ENCODE results near the gene ZNF76.

Gene ZNF76

GRCh38 chr6:35259194-35259947 is at the start of gene ZNF76:
Gene ZNF76, plus strand, starts transcription at chr6:35259735. Its CDS starts 21,417 bp downstream, at chr6:35281152.
- peak; percentile 95 for DNase-seq

GRCh38 chr6:35213298-35213791 is 46.2 kb upstream of the ZNF76 start:
- DNase-seq, result no peak

- no peak for DNase-seq
Measured at GRCh38 chr6:35213824-35214756, 45.4 kb upstream of the ZNF76 start, which contains the start of gene SCUBE3. Gene SCUBE3, plus strand, starts transcription at chr6:35213956. Its CDS starts 463 bp downstream, at chr6:35214419.

GRCh38 chr6:35214869-35215664 is 44.5 kb upstream of the ZNF76 start:
- DNase-seq, result no peak

DNA sequence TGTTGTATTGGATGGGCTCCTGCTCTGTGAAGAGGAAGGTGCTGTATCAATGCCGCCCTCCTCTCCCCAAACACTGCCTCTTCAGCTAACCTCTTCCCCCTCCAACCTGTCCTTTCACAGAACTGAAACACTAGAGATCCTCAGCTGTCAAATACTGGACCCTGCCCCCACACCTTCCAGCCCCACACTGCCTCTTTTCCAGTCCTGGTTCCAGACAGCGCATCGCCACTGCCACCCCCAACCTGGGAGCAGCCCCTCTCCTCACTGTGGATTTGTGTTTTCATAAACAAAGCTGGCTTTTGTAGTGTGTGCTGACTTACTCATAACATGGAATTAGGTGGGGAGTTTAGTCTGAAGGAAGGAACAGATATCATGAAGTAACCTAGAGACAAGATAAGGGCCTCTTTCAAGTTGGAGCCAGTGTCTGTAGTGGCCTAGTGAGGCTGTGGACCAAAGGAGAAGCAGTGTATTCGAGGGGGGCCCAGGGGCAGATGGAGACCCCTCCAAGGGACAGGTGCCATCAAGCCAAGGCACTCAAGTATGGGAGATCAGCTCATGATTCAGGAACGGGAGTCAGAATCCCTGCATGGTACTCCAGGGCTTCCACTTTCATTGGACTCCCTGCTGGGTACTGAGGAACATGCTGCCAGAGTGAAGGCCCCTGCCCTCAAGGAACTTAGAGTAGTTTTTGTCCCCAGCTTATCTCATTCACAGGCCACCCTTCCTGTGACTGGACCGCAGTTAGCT is 43.7 kb upstream of the ZNF76 start:
- no peak for DNase-seq

DNA sequence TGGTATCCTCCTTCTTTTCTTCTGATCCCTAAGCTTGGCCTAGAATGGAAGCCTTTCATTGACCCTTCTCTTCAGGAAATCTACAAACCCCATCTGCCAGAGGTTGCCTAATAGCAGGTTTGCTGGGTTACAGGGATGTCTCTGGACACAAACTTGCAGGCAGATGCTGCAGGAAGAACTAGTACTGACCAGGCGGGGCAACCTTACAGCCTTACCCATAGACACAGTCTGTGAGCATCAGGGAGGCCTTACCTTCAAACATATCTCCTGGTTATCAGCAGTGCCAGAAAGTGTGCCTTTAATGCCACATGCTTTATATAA is 43.2 kb upstream of the ZNF76 start:
- no peak for DNase-seq

DNA sequence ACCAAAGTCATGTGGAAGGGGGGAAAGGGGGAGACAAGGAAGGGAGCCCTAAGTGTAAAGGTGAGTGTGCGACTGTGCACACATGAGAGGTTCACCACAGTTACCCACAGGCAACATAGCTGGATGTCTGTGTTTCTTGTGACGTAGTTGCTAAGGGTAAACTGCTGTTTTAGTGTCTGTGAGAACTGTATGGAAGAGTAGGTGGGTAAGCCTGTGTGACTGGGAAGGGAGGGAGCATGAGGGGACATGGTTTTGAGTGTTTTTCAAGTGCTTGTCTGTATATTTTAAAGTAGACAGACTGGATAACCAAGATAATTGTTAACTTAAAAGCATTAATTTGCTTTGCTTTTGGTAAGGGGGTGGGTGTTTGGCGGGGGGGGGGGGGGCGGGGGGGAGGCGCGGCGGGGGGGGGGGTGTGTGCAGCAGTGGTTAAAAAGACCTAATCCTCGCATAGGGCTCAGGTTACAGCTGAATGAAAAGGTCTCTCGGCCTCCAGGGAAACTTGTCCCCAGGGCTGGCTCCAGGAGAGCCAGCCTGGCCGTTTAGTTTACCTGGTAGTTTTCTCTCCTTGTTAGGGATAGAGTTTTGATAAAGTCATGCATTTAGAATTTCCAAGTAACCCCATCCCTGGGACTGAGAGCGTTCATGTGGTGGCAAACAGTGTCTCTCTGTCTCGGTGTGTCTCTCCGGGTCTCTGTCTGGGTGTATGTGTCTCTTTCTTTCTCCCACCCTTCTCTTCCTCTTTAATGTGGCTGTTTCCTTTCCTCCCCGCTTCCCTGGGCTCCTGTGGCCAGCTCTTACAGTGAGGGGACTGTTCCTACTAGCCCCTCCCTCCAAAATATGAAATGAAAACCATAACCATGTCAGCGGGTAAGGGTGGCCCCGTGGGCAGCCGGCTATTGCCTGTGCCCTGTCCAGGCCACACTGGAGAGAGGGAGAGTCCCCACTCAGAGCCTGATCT is 42.4 kb upstream of the ZNF76 start:
- DNase-seq, result no peak

DNA sequence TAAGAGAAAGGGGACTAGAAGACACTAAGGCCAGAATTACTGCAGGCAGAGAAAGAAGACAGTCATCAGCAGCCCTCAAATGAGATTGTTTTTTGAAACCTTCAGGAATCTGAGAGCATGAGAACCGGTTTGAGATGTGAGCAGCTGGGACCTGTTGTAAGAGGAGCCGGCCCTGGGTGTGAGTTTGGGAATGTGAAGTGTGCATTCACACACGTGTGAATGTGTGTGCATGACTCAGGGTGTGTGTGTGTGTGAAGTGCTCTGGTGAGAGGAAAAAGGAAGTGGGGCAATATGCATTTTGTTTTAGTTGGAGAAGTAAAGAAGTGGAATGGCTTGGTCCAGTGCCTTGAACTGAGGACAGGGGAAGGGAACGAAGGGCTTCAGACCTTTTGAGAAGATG is 41.5 kb upstream of the ZNF76 start:
- no peak for DNase-seq

GRCh38 chr6:35218456-35218855 is 41.1 kb upstream of the ZNF76 start:
- DNase-seq, result no peak

DNA sequence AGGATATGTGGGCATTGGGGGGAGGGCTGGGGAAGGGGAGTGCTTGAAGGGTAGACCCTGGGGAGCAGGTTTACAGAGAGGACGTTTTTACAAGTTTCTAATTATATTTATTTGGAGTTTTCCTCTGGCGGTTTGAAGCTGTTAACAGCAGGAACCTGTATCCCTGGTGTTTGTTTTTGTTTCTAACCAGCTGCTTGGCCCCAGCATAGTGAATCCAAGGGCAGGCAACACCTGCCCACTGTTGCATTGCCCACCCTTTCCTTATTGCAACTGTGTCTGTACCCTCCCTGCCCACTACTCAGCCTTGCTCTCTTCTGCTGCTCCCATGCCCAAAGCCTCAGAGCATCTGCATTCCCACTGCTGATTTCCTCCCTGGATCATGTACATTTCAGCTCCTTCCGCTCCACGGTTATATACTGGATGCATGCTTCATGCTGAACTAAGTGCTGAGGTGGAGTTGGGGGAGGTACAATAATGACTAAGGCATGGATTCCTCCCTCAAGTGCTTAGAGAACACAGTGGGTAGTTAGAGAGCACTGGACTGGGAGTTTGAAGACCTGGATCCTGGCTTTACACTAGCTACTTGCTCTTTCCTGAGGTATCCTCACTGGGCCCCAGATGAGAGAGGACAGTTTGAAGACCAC is 39.7 kb upstream of the ZNF76 start:
- DNase-seq, result no peak

GRCh38 chr6:35220711-35221110 is 38.8 kb upstream of the ZNF76 start:
- no peak for DNase-seq

DNA sequence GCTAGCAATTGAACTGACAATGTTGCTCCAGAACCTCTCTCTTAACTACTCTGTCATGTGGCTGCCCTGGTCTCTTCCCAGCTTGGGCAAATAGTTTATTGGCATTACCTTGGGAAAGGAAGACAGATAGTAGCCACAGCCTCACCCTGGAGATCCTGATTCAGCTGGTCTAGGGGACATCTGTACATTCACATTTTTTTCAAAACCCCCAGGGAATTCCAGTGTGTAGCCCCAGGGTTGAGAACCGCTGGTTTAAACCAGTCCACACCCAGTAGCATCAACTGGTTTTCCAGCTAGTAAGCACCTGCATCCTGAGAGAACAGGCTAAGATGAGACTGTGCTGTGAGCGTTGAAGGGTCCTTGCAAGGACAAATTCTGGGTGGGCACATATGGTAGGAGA is 36.1 kb upstream of the ZNF76 start:
- no peak for DNase-seq

- DNase-seq, result no peak
Measured at GRCh38 chr6:35224720-35225119, 34.8 kb upstream of the ZNF76 start.

- no peak for DNase-seq
Measured at GRCh38 chr6:35228481-35228880, 31.1 kb upstream of the ZNF76 start.

DNA sequence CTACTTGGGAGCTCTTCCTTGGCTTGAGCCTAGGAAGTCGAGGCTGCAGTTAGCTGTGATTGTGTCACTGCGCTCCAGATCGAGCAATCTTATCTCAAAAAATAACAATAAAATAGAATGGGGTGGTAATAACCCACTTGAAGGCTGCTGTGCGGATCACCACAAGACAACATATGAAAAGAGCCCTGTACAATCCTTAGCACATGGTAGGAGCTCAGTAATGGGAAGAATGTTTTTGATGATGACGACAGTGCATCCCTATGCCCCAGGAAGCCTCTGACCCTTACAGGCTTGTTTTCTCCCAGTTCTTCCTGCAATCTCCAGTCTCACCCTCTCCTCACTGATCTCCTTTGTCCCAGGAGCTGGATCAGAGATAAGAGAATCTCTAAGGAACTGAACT is 30.2 kb upstream of the ZNF76 start:
- DNase-seq, result no peak

- no peak for DNase-seq
Measured at GRCh38 chr6:35230498-35230897, 29.0 kb upstream of the ZNF76 start.

GRCh38 chr6:35230950-35231349 is 28.6 kb upstream of the ZNF76 start:
- no peak for DNase-seq

DNA sequence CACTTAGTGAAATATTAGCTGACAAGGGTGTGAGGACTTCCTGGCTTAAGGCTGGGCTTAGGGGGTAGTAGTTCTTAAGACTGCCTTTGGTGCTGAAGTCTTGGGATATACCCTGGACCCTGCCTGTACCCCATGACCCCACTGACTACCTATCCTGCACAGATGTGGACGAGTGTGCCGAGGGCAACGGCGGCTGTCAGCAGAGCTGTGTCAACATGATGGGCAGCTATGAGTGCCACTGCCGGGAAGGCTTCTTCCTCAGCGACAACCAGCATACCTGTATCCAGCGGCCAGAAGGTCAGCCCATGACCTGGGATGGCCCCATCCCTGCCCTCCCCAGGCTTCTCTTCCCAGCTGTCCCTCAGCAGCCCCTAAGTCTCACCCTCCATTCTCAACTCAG is 28.0 kb upstream of the ZNF76 start:
- DNase-seq, result no peak

GRCh38 chr6:35234901-35235300 is 24.6 kb upstream of the ZNF76 start:
- no peak for DNase-seq

- no peak for DNase-seq
Measured at GRCh38 chr6:35236223-35236622, 23.3 kb upstream of the ZNF76 start.

DNA sequence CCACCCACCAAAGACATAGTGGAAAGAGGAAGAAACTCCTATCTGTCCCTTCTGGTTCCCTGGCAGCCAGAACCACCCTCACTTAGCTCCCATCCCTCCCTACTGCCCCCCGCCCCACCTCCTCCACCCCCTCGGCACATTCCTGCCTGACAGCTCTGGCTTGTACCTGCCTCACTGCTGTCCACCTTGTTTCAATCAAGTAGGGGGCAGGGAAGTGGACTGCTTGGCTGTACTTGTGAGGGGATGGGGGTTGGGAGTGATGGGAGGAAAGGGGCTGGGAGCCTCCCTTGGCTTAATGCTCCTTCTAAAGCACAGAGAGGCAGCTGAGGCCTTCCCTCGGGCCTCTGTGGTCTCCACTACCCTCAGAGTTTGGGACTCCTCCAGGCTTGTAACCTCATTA is 22.1 kb upstream of the ZNF76 start:
- DNase-seq, result no peak
